Neuronal stem cell (in vitro differentiated cells): ENCODE data around the gene GEMIN2. TPM values are rescaled to one million over a fixed set of nuclear protein-coding genes. Genes with fewer than 3 reads are reported as not detected.
A peak's percentile ranks its signal among the peaks of the same experiment; 100 is the strongest.
"Not testable (repeated sequence)": the region's sequence is repeated elsewhere in the genome, so short reads cannot be mapped to it uniquely, and the experiment has no call there.

Experiments used
- DNase-seq: peaks from one replicate; pipeline ENCODE4 v3.0.0-alpha.2; 2013; ENCODE audit warnings: low spot score
- H2AFZ ChIP-seq: one replicate; pipeline ENCODE4 v1.6.1; 2013; ENCODE audit warnings: mild to moderate bottlenecking, low read length, inconsistent platforms
- H2AK5ac ChIP-seq: 2 replicates; pipeline ENCODE4 v1.6.1; 2013; ENCODE audit warnings: low read depth, mild to moderate bottlenecking, inconsistent platforms, low read length, moderate library complexity, mixed read lengths
- H2BK120ac ChIP-seq: 2 replicates; pipeline ENCODE4 v1.6.1; 2013; ENCODE audit warnings: low read depth, mild to moderate bottlenecking, inconsistent platforms, low read length, moderate library complexity, mixed read lengths
- H2BK12ac ChIP-seq: one replicate; pipeline ENCODE4 v1.6.1; 2013; ENCODE audit warnings: low read length, inconsistent platforms
- H2BK15ac ChIP-seq: 2 replicates; pipeline ENCODE4 v1.6.1; 2013; ENCODE audit warnings: mild to moderate bottlenecking, low read length, inconsistent platforms, mixed read lengths
- H2BK5ac ChIP-seq: one replicate; pipeline ENCODE4 v1.6.1; 2013; ENCODE audit warnings: inconsistent platforms, mild to moderate bottlenecking, low read length, moderate library complexity
- H3K14ac ChIP-seq: one replicate; pipeline ENCODE4 v1.6.1; 2013; ENCODE audit warnings: low read length, inconsistent platforms
- H3K18ac ChIP-seq: 2 replicates; pipeline ENCODE4 v1.6.1; 2013; ENCODE audit warnings: low read length, inconsistent platforms
- H3K23ac ChIP-seq: 2 replicates; pipeline ENCODE4 v1.6.1; 2013; ENCODE audit warnings: low read depth, mild to moderate bottlenecking, mixed read lengths, low read length, inconsistent platforms; ENCODE audit not compliant: poor library complexity
- H3K27ac ChIP-seq: replicated peaks from 3 replicates; pipeline ENCODE4 v1.5.1; 2013; ENCODE audit warnings: low read length, inconsistent platforms
- H3K27me3 ChIP-seq, 3 experiments: 2 replicates each; pipeline ENCODE4 v1.6.1; 2013; ENCODE audit warnings: low read length in 3 of 3, mild to moderate bottlenecking in 2 of 3, inconsistent platforms in 1 of 3, low read depth in 1 of 3, mixed read lengths in 1 of 3, moderate library complexity in 1 of 3; ENCODE audit not compliant: control insufficient read depth in 3 of 3, insufficient read depth in 3 of 3
- H3K36me3 ChIP-seq, 2 donors: replicated peaks in 1 of 2; 2 replicates each; pipeline ENCODE4 v1.6.1; 2013; ENCODE audit warnings: low read length in 2 of 2; ENCODE audit not compliant: control insufficient read depth in 2 of 2, insufficient read depth in 2 of 2
- H3K4ac ChIP-seq: 2 replicates; pipeline ENCODE4 v1.6.1; 2013; ENCODE audit warnings: inconsistent platforms, mild to moderate bottlenecking, low read length, moderate library complexity
- H3K4me1 ChIP-seq, 2 donors: 1 replicate in 1 of 2; 2 replicates in 1 of 2; pipeline ENCODE4 v1.6.1; 2013; ENCODE audit warnings: low read length in 2 of 2, low read depth in 1 of 2; ENCODE audit not compliant: control insufficient read depth in 2 of 2, insufficient read depth in 1 of 2
- H3K4me2 ChIP-seq: one replicate; pipeline ENCODE4 v1.6.1; 2013; ENCODE audit warnings: mild to moderate bottlenecking, low read length, inconsistent platforms; ENCODE audit not compliant: insufficient read depth, poor library complexity, severe bottlenecking
- H3K4me3 ChIP-seq, 2 donors: 2 replicates each; pipeline ENCODE4 v1.5.1; 2013; ENCODE audit warnings: low read length in 2 of 2, mild to moderate bottlenecking in 2 of 2, inconsistent platforms in 1 of 2, moderate library complexity in 1 of 2
- H3K79me1 ChIP-seq: one replicate; pipeline ENCODE4 v1.6.1; 2013; ENCODE audit warnings: low read depth, mild to moderate bottlenecking, inconsistent platforms, low read length, moderate library complexity
- H3K9ac ChIP-seq: one replicate; pipeline ENCODE4 v1.6.1; 2013; ENCODE audit warnings: mild to moderate bottlenecking, low read depth, low read length, inconsistent platforms; ENCODE audit not compliant: poor library complexity
- H3K9me3 ChIP-seq, 2 donors: replicated peaks in 1 of 2; 2 replicates each; pipeline versions ENCODE3 to v1.6.1; 2013; ENCODE audit warnings: low read length in 2 of 2, mild to moderate bottlenecking in 2 of 2, inconsistent platforms in 1 of 2, low read depth in 1 of 2, mixed read lengths in 1 of 2, moderate library complexity in 1 of 2; ENCODE audit not compliant: control insufficient read depth in 2 of 2, insufficient read depth in 1 of 2
- H4K8ac ChIP-seq: one replicate; pipeline ENCODE4 v1.6.1; 2013; ENCODE audit warnings: low read depth, mild to moderate bottlenecking, inconsistent platforms, low read length, moderate library complexity
- H4K91ac ChIP-seq: one replicate; pipeline ENCODE4 v1.6.1; 2013; ENCODE audit warnings: low read length, low read depth, mild to moderate bottlenecking, inconsistent platforms; ENCODE audit not compliant: poor library complexity
- WGBS, 2 donors: extraction: QIAGEN DNeasy Blood & Tissue Kit; methylation state at CpG; one replicate each; pipeline ENCODE4 v1.1.7; 2013; ENCODE audit warnings: missing lambda C conversion rate in 2 of 2, mixed read lengths in 1 of 2; ENCODE audit not compliant: insufficient read length in 2 of 2, insufficient replicate concordance in 1 of 2; ENCODE audit errors: extremely low coverage in 2 of 2; 5-methylcytosine and 5-hydroxymethylcytosine counted together
- polyA plus RNA-seq, 2 experiments: library from polyadenylated mRNA; stranded (reverse); fragments of 200-250 nt; gene quantifications; one replicate each; pipeline ENCODE4 v1.2.3, GENCODE V29; 2013

Gene GEMIN2
- 22.7 TPM for polyA plus RNA-seq (2013, experiment 1 of 2)
- 21.9 TPM for polyA plus RNA-seq (2013, experiment 2 of 2)

- no peak within 1 kb of the TSS for H2AK5ac ChIP-seq
- H3K4me1 ChIP-seq, result no peaks in the 10 kb centered on the region
- H2BK12ac ChIP-seq, result no peak within 1 kb of the TSS
- peak within 1 kb of the TSS; percentile 93 for H3K18ac ChIP-seq
- H4K91ac ChIP-seq, result no peak within 1 kb of the TSS
- H3K4ac ChIP-seq, result no peak within 1 kb of the TSS
- peak within 1 kb of the TSS; percentile 51 for H3K4me2 ChIP-seq
- no peak within 1 kb of the TSS for H3K23ac ChIP-seq
- no peak within 1 kb of the TSS for H3K14ac ChIP-seq
- no peaks in the 10 kb centered on the region for H3K9me3 ChIP-seq
- peak within 1 kb of the TSS; percentile 67 for H3K27ac ChIP-seq
- WGBS, 2 donors, result no CpG with 5 or more reads among the region's 40 CpGs
- H3K36me3 ChIP-seq, result peaks cover 5 to 30% of the 10 kb centered on the region in 2 donors
- no peak within 1 kb of the TSS for H2BK120ac ChIP-seq
- no peaks in the 10 kb centered on the region for H3K27me3 ChIP-seq
- H4K8ac ChIP-seq, result no peak within 1 kb of the TSS
- peak within 1 kb of the TSS; percentile 89 for H2AFZ ChIP-seq
- peak; percentile 88 for DNase-seq
- H2BK15ac ChIP-seq, result no peak within 1 kb of the TSS
- no peak within 1 kb of the TSS for H2BK5ac ChIP-seq
- peak within 1 kb of the TSS; percentile 63 to 96 for H3K4me3 ChIP-seq
- H3K9ac ChIP-seq, result peak within 1 kb of the TSS; percentile 91
- H3K79me1 ChIP-seq, result peaks cover 2% of the 10 kb centered on the region
Observed at GRCh38 chr14:39114073-39114838, at the start of gene GEMIN2. Gene GEMIN2 (plus strand): TSS chr14:39114323. CDS start chr14:39114339, 16 bp downstream.

GRCh38 chr14:39069169-39069805, 44.8 kb upstream of the GEMIN2 start:
- H3K23ac ChIP-seq, H3K4me1 ChIP-seq, H2BK120ac ChIP-seq, H3K27me3 ChIP-seq, H2BK15ac ChIP-seq, H2AFZ ChIP-seq, H3K4me2 ChIP-seq, H3K79me1 ChIP-seq, H3K14ac ChIP-seq, H2BK5ac ChIP-seq, H3K27ac ChIP-seq, H4K91ac ChIP-seq, H2AK5ac ChIP-seq, H3K9me3 ChIP-seq, H3K4ac ChIP-seq, H3K9ac ChIP-seq, DNase-seq, H2BK12ac ChIP-seq, H4K8ac ChIP-seq, H3K4me3 ChIP-seq, H3K18ac ChIP-seq: not testable (repeated sequence)
- no CpG with 5 or more reads among the region's 7 CpGs for WGBS, 2 donors
- H3K36me3 ChIP-seq, result peaks cover 6 to 96% of the 10 kb centered on the region in 2 donors

GRCh38 chr14:39069923-39070322, 44.2 kb upstream of the GEMIN2 start:
- Histone ChIP-seq H3K14ac (no peak overlapping the region), H2BK120ac (no peak overlapping the region), H3K23ac (no peak overlapping the region), H3K4ac (no peak overlapping the region), H3K9me3 (no peaks in the 10 kb centered on the region), H2AK5ac (no peak overlapping the region), H2BK15ac (no peak overlapping the region), H4K91ac (no peak overlapping the region), H2BK5ac (no peak overlapping the region), H3K4me3 (no peak overlapping the region), H3K4me1 (no peaks in the 10 kb centered on the region), H2AFZ (no peak overlapping the region), H3K9ac (no peak overlapping the region), H3K36me3 (peaks cover 4 to 96% of the 10 kb centered on the region in 2 donors), H3K79me1 (no peaks in the 10 kb centered on the region), H2BK12ac (no peak overlapping the region), H3K27ac (no peak overlapping the region), H3K27me3 (no peaks in the 10 kb centered on the region), H3K4me2 (no peak overlapping the region), H3K18ac (no peak overlapping the region), H4K8ac (no peak overlapping the region)
- WGBS, 2 donors, result no CpG with 5 or more reads among the region's 5 CpGs
- no peak for DNase-seq

- no peaks in the 10 kb centered on the region for H3K27me3 ChIP-seq
- no peak overlapping the region for H2BK12ac ChIP-seq
- H3K4me3 ChIP-seq, result no peak overlapping the region
- no peak overlapping the region for H2AFZ ChIP-seq
- H3K9ac ChIP-seq, result no peak overlapping the region
- H3K18ac ChIP-seq, result no peak overlapping the region
- H4K91ac ChIP-seq, result no peak overlapping the region
- H2BK15ac ChIP-seq, result no peak overlapping the region
- no peak overlapping the region for H2BK120ac ChIP-seq
- no peaks in the 10 kb centered on the region for H3K9me3 ChIP-seq
- no CpG with 5 or more reads among the region's 2 CpGs for WGBS, 2 donors
- no peaks in the 10 kb centered on the region for H3K4me1 ChIP-seq
- H3K36me3 ChIP-seq, result peaks cover 4 to 96% of the 10 kb centered on the region in 2 donors
- H3K14ac ChIP-seq, result no peak overlapping the region
- H2AK5ac ChIP-seq, result no peak overlapping the region
- H3K4ac ChIP-seq, result no peak overlapping the region
- no peaks in the 10 kb centered on the region for H3K79me1 ChIP-seq
- DNase-seq, result no peak
- no peak overlapping the region for H2BK5ac ChIP-seq
- H3K27ac ChIP-seq, result no peak overlapping the region
- no peak overlapping the region for H4K8ac ChIP-seq
- H3K4me2 ChIP-seq, result no peak overlapping the region
- no peak overlapping the region for H3K23ac ChIP-seq
Observed at GRCh38 chr14:39071096-39071495, 43.0 kb upstream of the GEMIN2 start.
